Stimulated activated CD4-positive, alpha-beta T cell treated with anti-CD3 and anti-CD28 coated beads, TNF-alpha, amount 100 ng/mL, for 4 hours (primary cell): ENCODE measurements around the gene GOLGA6C.
"Not testable (repeated sequence)": the region's sequence is repeated elsewhere in the genome, so short reads cannot be mapped to it uniquely, and the experiment has no call there.

Source experiments
- DNase-seq, 3 experiments: peaks; one replicate each; pipeline ENCODE4 v3.0.0-alpha.2; 2020; ENCODE audit warnings: low read depth in 3 of 3

The GOLGA6C gene

GRCh38 chr15:75258034-75258433 is at the start of gene GOLGA6C:
Gene GOLGA6C (plus strand): TSS chr15:75258334. CDS start chr15:75258599, 265 bp downstream.
- DNase-seq = not testable (repeated sequence)

- no peak for DNase-seq
These were observed 49.4 kb upstream of the GOLGA6C start for GRCh38 chr15:75208501-75209288.

- no peak for DNase-seq
These were observed 48.9 kb upstream of the GOLGA6C start for GRCh38 chr15:75209289-75209676.

GRCh38 chr15:75210811-75211230 is 47.3 kb upstream of the GOLGA6C start:
- DNase-seq = no peak

- no peak for DNase-seq
These were observed 46.5 kb upstream of the GOLGA6C start for GRCh38 chr15:75211436-75212199.

GRCh38 chr15:75212200-75212858 is 45.8 kb upstream of the GOLGA6C start:
- no peak for DNase-seq

- DNase-seq = no peak
These were observed 44.8 kb upstream of the GOLGA6C start for GRCh38 chr15:75213212-75213767.

GRCh38 chr15:75213768-75214221 is 44.3 kb upstream of the GOLGA6C start:
- DNase-seq = no peak

- DNase-seq = no peak
These were observed 43.6 kb upstream of the GOLGA6C start for GRCh38 chr15:75214293-75215096.

- no peak for DNase-seq
These were observed 42.8 kb upstream of the GOLGA6C start for GRCh38 chr15:75215107-75216004.

GRCh38 chr15:75217012-75217411 is 41.1 kb upstream of the GOLGA6C start:
- DNase-seq = no peak

GRCh38 chr15:75217574-75217973 is 40.6 kb upstream of the GOLGA6C start:
- DNase-seq = not testable (repeated sequence)

- not testable (repeated sequence) for DNase-seq
These were observed 38.6 kb upstream of the GOLGA6C start for GRCh38 chr15:75219507-75219929.

GRCh38 chr15:75223688-75224087 is 34.4 kb upstream of the GOLGA6C start:
- DNase-seq = no peak

- DNase-seq = no peak
These were observed 33.9 kb upstream of the GOLGA6C start for GRCh38 chr15:75224281-75224680.

GRCh38 chr15:75225102-75225836 is 32.9 kb upstream of the GOLGA6C start:
- not testable (repeated sequence) for DNase-seq

- no peak for DNase-seq
These were observed 32.0 kb upstream of the GOLGA6C start for GRCh38 chr15:75225951-75226732.

- DNase-seq = not testable (repeated sequence)
These were observed 31.0 kb upstream of the GOLGA6C start for GRCh38 chr15:75227112-75227511.
